Stimulated activated CD4-positive, alpha-beta T cell treated with anti-CD3 and anti-CD28 coated beads, Interleukin-1b, Interleukin-23, amount 100 ng/mL, for 4 hours (primary cell): ENCODE data around the gene NFATC1.

Experiments
- DNase-seq, 2 donors: peaks; one replicate each; pipeline ENCODE4 v3.0.0-alpha.2; 2020; ENCODE audit warnings: low read depth in 2 of 2

The NFATC1 gene

GRCh38 chr18:79507546-79508480 is 112.1 kb downstream of the NFATC1 start:
- DNase-seq: no peak

- no peak for DNase-seq
Measured at GRCh38 chr18:79508565-79509535, 113.1 kb downstream of the NFATC1 start.

GRCh38 chr18:79509536-79509930 is 113.8 kb downstream of the NFATC1 start:
- DNase-seq: no peak

GRCh38 chr18:79510046-79510685 is 114.4 kb downstream of the NFATC1 start:
- DNase-seq: no peak

- no peak for DNase-seq
Measured at GRCh38 chr18:79510731-79511241, 115.1 kb downstream of the NFATC1 start.

- no peak for DNase-seq
Measured at GRCh38 chr18:79511271-79511670, 115.5 kb downstream of the NFATC1 start.

GRCh38 chr18:79511671-79512301 is 116.1 kb downstream of the NFATC1 start:
- DNase-seq: no peak

GRCh38 chr18:79512461-79513380 is 117.0 kb downstream of the NFATC1 start:
- no peak for DNase-seq

- no peak for DNase-seq
Measured at GRCh38 chr18:79513381-79514081, 117.8 kb downstream of the NFATC1 start.

- no peak for DNase-seq
Measured at GRCh38 chr18:79515331-79515730, 119.6 kb downstream of the NFATC1 start.

- no peak for DNase-seq
Measured at GRCh38 chr18:79515944-79516351, 120.2 kb downstream of the NFATC1 start.

- DNase-seq: no peak
Measured at GRCh38 chr18:79516441-79516931, 120.8 kb downstream of the NFATC1 start.

GRCh38 chr18:79517341-79517740 is 121.6 kb downstream of the NFATC1 start:
- DNase-seq: no peak

GRCh38 chr18:79518028-79518682 is 122.4 kb downstream of the NFATC1 start:
- no peak for DNase-seq

- DNase-seq: no peak
Measured at GRCh38 chr18:79518683-79519128, 123.0 kb downstream of the NFATC1 start.

GRCh38 chr18:79519751-79520477 is 124.2 kb downstream of the NFATC1 start:
- no peak for DNase-seq

GRCh38 chr18:79520478-79521390 is 125.0 kb downstream of the NFATC1 start:
- DNase-seq: no peak
